Stimulated activated CD4-positive, alpha-beta T cell treated with anti-CD3 and anti-CD28 coated beads, Interleukin-15, amount 100 ng/mL, for 1 hour (primary cell): Measurements from ENCODE around the gene SPP2.

Source experiments
- DNase-seq, 2 donors: peaks; one replicate each; pipeline ENCODE4 v3.0.0-alpha.2; 2020; ENCODE audit warnings: low read depth in 1 of 2, low spot score in 1 of 2

Gene SPP2

DNA sequence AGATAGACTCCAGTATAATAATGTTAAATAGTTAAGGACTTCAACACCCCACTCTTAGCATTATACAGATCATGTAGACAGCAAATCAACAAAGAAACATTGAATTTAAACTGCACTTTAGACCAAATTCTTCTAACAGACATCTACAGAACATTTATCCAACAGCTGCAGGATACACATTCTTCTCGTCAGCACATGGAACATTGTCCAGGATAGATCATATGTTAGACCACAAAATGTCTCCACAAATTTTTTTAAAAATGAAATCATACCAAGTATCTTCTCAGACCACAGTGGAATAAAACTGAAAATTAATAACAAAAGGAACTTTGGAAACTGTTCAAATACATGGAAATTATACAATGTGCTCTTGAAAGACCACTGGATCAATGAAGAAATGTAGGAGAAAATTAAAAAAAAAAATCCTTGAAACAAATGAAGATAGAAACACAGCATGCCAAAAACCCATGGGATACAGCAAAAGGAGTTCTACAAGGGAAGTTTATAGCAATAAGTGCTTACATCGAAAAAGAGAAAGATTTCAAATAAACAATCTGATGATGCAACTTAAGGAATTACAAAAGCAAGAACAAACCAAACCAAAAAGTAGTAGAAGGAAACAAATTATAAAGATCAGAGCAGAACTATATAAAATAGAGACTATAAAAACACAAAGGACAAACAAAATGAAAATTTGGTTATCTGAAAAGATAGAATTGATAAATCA is 12.3 kb upstream of the SPP2 start:
- DNase-seq, result no peak

DNA sequence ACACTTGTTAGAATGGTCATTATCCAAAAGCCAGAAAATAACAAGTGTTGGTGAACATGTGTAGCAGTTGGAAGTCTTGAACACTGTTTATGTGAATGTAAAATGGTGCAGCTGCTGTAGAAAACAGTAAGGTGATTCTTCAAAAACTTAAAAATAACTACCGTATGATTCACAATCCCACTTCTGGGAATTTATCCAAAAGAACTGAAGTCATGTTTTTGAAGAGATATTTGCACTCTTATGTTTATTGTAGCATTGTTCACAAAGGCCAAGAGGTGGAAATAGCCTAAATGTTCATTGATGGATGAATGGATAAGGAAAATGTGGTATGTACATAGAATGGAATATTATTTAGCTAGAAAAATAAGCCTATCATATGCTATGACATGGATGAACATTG is 6.3 kb upstream of the SPP2 start:
- no peak for DNase-seq

DNA sequence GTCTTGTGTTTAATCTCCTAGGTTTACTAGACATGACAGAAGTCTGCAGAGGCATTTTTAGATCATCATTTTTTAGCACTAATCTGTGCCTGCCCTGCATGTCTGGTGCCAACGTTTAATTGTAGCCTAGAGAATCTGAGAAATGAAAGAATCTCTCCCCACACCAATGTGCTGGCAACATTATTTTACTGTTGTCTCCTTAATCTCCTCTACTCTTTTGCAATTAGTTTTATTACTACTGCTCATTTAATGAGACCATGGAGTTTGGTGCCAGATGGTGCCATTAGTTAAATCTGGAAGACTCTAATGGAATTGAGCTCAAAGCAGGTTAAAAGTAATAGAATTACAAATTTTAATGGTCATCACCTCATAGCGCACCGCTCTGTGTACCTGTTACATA is 4.0 kb upstream of the SPP2 start:
- DNase-seq, result no peak

DNA sequence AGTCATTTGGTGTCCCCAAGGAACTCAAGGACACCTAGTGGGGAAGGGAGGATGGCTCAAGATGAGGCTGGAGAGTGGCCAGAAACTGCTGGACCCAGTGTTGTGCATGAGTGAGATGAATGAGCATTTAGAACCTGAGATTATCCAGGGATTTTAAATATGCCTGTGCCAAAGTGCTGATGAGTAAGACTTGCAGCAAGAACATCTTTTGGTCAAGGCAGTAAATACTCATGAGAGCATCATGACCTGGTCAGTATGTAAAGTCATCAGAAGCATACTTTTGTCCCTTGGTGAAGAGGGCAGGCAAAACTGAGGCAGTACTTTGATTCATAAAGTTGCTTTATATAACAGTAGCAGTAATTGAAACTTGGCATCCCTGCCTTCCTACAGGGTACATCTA is 3.1 kb upstream of the SPP2 start:
- no peak for DNase-seq

DNA sequence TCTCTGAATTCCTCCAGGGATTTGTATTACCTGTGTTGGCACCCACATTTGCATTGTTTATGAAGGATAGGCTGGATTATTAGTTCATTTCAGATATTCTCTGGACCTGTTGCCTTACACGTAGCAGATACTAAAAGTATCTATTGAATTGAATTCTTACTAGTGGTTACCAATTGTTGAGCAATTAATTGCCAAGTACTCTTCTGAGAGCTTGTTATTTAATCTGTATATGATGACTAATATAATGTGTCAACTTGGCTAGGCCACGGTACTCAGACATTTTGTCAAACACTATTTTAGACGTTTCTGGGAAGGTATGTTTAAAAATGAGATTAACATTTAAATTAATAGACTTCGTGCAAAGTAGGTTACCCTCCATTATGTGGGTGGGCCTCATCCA is 2.5 kb upstream of the SPP2 start:
- no peak for DNase-seq

DNA sequence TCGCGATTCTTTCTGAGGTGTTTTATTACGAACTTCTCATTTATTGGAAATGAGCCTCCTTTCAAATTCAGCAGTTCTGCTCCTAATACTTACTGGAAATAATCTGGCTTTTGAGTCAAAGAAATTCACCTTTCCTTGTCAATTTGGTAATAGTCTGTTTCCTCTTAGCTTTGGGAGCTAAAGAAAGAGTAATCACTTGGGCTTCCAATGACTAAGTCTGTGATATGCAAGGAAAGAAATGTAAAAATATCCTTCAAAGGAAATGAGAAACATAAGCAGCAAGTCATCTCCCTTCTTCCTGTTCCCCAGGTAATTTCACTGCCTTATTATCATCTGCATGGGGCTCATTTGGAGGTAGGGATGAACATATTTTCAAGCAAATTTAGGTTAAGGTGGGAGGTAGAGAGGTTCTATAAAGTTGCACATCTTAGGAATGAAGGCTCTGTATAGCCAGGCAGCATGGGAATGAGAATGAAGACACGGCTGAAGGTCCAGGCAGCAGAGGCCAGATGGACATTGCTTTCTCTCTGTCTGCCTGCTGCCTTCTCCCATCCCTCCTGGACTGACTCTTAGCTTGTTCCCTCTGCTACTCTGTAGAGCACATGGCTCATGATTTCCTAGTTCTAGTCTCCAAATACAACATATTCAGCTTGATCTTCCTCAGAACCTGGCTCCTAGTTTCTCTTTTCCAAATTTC is 1.0 kb downstream of the SPP2 start:
- no peak for DNase-seq

DNA sequence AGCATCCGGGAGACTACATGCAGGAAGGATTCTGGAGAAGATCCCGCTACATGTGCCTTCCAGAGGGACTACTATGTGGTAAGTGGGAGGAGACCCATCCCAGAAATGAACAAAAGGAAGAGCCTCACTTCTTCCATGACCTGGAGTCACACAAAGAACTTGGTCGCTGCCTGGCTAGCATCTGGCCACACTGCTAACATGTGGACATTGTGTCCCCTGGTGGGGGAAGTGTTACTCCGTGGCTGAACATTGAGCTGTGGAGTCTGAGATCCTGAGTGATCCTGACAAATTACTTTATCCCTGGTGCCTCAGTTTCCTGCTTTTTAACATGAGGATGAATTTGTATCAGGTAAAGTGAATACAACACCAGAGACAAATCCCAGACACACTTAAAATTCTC is 8.4 kb downstream of the SPP2 start:
- DNase-seq, result no peak

DNA sequence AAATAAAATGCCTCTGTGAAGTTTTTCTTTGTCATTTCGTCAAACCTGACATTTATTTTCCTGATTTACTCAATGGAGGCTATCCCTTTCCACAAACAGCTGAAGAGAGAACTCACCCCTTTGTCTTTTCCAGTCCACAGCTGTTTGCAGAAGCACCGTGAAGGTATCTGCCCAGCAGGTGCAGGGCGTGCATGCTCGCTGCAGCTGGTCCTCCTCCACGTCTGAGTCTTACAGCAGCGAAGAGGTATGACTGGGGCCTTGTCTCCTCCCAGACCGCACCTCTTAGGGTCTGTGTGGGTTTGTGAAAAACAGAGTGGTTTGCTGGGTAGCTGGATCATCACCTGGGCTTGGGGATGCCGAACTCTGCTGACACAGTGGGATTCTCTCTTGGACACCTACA is 9.7 kb downstream of the SPP2 start:
- DNase-seq, result no peak

DNA sequence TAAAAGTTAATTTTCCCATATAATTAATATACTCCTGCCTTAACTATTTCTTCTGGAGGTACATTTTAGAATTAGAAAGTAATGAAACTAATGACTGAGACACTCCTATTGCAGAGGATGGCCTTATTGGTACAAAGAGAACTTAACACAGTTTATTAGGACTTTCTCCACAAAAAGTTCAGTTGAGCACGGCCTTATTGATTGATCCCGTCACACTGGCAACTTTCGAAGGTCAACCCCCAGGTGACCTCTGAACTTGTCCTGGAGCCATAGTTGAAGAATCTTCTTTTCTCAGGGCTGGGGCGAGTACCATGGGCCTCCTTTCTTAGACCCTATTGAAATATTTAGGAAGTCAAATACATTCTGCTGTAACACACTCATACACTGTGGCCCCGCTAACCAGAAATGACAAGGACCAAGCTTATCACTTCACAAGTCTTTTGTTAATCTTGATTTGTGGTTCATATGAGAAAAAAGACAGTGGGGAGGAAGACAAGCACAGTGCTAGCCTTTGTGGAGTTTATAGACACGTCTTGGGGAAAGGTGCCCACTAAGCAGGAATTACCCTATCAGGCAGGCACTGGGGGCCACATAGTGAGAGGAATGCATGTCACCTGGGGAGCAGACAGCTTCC is 11.2 kb downstream of the SPP2 start:
- DNase-seq, result no peak

DNA sequence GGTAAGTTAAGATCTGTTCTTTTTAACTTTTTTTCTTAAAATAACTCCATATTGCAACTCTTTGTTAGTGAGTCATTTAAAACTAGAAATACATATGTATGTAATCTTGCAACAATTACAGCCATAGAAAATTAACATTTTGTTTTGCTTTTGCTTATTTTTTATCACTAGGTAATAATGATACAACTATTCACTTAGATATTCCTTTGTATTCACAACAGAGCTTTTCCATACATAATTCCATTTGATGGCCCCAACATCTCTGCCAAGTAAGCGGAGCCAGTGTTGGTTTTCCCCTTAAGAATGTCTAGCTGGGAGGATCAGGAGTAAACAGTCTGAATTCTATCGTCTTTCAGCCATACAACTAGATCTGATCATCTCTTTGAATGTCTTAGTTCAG is 16.1 kb downstream of the SPP2 start:
- no peak for DNase-seq

DNA sequence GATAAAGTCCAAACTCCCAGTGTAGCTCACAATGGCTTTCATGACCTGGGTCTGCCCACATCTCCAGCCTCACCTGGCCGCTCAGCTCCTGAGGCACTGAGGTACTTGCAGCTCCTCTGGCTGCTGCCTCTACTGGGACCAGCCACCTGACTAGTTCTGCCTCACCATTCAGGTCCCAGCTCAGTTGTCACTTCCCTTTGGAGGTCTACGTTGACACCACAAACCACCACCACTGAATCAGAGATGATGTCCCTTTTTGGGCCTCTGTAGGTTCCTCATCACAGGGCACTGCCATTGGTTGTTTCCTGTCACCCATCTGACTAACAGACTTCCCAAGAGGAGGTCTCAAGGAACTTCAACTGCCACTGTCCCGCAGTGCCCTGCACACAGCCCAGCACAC is 21.2 kb downstream of the SPP2 start:
- no peak for DNase-seq

DNA sequence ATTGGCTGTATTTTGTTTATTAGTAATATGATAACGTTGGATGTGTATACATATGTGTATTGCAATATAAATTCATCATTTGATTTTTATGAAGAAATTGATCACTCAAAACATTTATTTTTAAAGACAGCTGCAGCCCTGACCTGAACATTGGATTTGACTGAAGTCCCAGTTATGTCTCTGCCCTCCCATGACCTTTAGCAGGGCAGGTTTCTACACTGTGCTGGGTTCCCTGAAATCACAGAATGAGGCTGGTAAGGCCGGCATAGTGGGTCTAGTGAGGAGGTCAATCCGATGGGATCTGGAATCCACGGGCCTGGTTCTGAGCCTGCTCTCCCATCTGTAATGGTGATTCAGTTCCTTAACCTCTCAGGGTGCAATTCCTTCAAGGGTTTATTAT is 22.0 kb downstream of the SPP2 start:
- DNase-seq, result no peak

DNA sequence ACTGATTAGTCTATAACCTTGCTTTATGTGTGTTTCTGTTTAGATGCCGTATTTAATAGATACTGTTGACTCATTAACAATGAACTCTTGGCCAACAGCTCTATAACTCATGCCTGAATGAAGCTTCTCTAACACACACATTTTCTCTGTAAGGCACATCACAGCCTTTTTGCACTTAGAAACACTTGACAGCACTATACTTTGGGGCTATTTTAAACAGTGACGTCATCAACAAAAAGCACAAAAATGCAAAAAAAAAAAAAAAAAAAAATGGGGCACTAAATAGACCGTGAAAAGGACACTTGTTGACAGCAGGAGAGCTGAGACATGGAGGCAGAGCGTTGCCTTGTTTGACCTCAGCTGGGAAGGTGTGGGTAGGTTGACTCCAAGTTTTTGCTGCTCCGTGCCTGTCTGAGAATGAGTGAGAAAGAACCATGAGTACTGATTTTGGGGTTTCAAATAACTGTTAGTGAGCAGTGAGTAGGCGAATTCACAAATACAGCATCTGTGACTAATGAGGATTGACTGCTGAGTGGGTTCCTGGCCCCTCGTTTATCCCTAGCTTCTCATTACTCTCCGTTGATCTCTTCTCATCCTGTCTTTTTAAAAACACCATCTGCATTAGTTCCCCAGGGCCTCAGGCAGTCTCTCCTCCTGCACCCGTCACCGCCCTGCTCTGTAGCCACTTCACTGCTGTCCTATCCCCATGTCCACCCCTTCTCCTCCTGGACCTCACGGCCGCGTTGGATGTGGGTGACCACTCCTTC is 24.4 kb downstream of the SPP2 start:
- DNase-seq, result no peak

DNA sequence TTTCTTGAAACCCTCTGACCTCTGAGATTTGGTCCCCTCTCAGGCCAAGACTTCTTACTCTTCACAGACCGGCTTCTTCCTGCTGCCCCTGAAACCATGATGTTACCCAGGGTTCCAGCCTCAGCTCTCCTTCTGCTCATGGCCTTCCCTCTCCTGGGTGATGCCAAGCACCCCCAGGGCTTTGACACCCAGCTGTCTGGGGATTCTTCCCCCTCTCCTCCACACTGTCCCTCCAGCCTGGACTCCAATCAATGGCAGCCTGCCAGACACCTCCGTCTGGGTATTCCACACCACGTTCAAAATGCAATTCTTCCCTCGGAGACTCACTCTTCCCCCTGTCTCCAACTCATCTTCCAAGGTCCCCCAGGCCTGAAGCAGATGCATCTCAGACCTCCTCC is 25.0 kb downstream of the SPP2 start:
- DNase-seq, result no peak

DNA sequence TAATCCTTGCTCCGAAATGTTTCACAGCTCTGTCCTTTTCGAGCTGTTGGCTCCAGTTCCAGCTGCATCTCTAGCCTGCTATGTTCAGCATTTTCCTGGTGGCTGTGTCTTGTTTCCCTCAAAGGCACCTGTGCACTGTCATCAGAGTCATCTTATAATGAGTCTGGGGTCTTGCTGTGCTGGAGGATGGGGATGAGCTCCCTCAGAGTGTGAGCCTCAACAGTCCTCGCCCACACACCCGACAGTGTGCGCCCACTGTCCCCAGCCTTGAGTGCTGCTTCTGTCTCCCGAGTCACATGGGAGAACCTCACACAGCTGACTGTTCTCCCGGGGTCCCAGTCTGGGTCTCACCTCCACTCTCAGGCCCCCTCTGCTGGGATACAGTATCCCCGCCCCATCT is 25.4 kb downstream of the SPP2 start:
- no peak for DNase-seq

DNA sequence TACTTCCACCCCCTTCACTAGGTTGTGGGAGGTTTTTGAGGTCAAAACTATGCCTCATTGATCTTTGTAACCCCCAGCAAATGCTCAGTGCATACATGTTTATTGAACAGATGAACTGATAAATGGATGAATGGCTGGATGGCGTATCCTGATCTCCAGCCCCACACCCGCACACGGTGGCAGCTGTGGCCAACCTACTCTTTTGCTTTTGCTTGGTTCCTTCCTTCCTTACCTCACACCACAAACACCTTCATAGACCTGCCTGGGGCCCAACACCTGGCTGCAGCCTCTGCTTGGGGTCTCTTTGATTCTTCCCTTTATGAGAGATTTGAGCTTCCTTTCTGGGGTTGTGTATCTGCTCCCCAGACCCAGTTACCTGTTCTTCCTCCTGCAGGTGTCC is 25.9 kb downstream of the SPP2 start:
- DNase-seq, result no peak

DNA sequence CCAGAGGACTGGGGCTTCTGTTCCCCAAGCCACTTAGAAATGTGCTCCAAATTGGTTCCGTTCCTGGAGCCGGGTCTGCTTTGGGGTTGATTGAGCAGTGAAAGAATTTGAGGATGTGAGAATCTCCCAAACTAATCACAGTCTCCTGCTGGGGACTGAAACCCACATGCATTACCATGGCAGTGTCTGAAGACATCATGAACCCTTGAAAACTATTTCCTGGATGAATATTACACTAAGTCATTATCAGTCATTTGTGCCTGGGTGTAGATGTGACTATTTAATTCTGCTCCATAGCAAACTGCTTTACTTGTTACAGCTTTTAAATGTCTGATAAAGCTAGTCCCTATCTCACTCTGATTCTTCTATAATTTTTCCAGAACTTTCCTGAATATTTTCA is 27.6 kb downstream of the SPP2 start:
- DNase-seq, result no peak

DNA sequence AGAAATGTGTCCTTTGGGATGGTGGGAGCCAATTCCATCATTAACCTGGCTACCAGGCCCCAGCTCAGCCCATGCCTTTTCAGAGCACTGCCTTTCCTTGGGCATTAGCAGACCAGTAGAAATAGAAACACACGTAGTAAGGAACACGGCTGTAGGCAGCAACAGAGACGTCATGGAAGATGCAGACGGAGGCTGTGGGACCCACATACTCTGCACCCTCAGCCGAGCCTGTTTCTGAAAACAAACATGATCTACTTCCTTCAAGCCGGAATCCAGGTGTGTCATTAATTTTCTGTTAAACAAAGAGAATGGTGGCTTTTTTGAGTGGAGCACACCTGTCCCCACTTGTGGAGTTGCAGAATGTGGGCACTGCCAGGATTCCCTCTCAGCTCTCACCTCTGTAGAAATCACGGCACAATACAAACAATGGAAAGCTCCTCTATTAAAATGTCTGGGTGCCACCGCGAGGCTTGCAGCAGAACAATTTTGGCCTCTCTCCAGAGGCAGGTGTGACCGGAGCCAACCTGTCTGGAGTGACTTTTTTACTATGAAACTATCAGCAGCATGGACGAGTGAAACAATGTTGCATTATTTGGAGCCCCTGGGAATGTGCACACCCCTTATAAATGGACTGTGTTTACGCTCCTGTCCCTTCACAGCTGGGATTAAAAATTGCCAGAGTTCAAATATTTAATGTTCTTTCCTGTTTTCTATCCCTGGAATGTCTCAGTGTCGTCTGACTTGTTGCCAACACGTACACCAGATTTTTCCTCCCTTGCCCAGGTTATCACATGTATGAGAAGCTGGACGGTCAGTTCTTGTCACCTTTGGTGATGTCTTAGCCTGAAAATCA is 31.7 kb downstream of the SPP2 start:
- DNase-seq, result no peak

DNA sequence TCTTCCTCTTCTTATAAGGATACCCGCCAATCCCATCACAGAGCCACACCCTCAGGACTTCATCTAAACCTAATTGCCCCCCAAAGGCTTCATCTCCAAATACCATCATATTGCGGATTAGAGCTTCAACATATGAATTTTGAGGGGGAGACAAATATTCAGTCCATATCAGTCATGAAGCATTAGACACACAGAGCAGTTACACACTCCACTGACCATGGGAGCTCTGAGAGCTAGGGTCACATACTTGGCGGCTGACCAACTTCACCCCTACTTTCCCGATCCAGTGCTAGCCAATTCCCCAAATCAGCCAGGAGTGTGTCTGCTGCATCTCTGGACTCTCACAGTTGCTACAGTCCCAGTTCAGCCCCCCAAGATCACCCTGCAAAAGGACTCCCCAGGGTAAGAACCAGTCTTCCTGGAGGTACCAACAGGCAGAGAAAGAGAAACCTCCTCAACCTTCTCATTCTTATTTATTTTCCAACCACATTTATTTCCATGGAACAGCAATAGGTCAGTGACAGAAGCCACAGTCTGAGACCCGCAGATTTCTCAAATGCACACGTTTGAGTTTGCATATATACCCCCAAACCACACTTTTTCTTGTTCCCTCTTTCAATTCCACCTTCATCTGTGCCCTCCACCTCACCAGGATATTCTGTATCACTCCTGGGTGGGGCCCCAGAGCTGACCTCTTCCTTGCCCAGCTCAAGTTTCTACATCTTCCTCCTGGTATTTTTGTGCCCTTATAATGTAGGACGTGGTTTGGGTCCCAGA is 33.3 kb downstream of the SPP2 start:
- DNase-seq, result no peak

DNA sequence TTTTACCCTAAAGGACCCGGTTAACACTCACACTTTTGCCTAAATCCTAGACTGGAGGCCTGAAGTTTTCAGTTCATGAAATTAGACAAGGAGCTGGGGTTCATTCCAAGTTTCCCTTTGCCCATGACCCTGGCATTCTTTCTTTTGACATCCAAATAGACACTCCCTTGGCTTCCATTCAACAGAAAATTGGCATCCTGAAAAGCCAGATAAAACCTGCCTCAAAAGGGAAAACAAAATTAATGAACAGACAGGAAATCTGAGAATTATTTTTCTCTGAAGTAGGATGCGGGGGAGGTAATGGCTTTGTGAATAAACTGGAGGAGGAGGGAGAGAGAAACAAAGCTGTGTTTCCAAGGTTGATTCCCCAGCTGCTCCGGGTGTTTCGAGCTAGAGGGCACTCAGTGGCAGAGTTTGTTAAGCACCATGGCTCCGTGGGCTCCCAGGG is 41.0 kb downstream of the SPP2 start:
- no peak for DNase-seq
